ENCODE results near the gene EEPD1. TPM values are rescaled to one million over a fixed set of nuclear protein-coding genes. Genes with fewer than 3 reads are reported as not detected.

The EEPD1 gene
- total and polyA plus RNA-seq, 5 experiments from 2014 or later, result 0.86 to 6.3 (median 3.6) TPM

DNA sequence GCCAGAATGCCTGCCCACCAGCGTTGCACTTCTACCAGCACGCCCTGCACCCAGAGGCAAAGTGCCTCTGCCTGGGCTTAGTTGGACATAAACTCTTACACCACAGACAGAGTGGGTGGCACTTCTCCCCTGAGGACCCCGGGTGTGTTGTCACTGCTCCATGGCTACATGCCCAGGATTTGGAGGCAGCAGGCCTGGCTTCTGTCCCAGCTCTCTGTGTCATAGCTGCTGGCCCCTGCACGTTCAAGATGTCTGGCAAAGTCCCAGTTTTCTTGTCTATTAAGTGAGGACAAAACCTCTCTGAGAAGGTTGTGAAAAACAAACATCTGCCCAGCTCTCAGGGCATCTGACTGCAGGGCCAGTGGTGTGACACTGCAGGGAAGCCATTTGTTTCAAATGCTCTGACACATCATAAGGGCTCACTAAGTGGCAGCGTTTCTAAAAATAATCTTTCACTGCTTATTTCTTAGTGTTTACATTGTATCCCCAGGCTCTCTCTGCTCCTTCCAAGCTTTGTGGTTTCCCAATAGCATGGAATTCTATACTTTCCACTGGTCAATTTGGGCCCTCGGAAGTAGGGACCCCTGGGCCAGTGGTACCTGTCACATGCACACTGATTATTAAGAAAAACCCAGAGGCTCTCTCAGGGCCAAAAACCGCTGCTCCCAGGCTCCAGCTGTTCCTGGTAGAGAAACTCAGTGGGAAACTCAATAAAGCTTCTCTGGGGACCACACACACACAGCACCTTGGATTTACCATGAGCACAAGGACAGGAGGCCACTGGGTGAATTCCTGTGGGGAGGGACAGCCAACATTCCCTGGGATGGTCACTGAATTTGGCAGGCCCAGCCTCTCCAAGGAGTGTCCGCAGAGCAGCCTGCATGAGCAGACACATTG, 150.4 kb downstream of the EEPD1 start:
- ATAC-seq (no peak), DNase-seq (no peak)
- no peak overlapping the region for H3K27ac Mint-ChIP-seq
- H3K4me3 Mint-ChIP-seq, result no peak overlapping the region
- POLR2A ChIA-PET, result no interaction called here
- H3K9me3 Mint-ChIP-seq, result no peaks in the 10 kb centered on the region
- no peaks in the 10 kb centered on the region for H3K4me1 Mint-ChIP-seq
- H3K36me3 Mint-ChIP-seq, result peaks cover 0 to 3% (median 0%) of the 10 kb centered on the region in 3 donors
- no peaks in the 10 kb centered on the region for H3K27me3 Mint-ChIP-seq

DNA sequence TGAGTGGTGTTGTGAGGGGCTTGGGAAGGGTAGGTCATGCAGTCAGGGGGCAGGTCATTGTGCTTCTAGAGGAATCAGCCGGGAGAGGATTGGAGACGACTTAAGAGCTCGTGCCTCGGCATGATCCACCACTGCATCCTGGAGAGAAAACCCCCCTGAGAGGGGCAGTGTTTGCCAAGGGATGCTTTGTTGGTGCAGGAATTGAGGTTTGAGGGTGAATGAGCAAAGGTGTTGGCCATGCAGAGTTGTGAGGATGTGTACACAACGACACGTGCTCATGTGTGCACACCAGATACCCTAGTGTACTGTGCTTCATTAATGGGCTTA, 151.0 kb downstream of the EEPD1 start:
- Mint-ChIP-seq H3K36me3 (peaks cover 0 to 3% (median 0%) of the 10 kb centered on the region in 3 donors), H3K27me3 (no peaks in the 10 kb centered on the region), H3K4me1 (no peaks in the 10 kb centered on the region), H3K9me3 (no peaks in the 10 kb centered on the region), H3K4me3 (no peak overlapping the region), H3K27ac (no peak overlapping the region)
- ATAC-seq (no peak), DNase-seq (no peak)
- POLR2A ChIA-PET, result no interaction called here

DNA sequence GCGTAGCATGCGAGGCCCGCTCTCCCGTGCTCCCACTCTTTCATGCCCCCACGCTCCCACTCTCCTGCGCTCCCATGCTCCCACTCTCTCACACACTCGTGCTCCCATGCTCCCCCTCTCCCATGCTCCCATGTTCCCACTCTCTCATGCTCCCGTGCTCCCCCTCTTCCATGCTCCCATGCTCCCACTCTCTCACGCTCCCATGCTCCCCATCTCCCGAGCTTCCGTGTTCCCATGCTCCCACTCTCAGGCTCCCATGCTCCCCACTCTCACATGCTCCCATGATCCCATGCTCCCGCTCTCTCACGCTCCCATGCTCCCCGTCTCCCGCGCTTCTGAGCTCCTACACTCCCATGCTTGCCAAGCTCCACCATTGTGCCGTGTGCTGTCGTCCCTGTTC, 152.2 kb downstream of the EEPD1 start:
- no peak for DNase-seq
- no peak for ATAC-seq
- no peak overlapping the region for H3K4me3 Mint-ChIP-seq
- H3K36me3 Mint-ChIP-seq, result no peaks in the 10 kb centered on the region
- H3K4me1 Mint-ChIP-seq, result no peaks in the 10 kb centered on the region
- no peak overlapping the region for H3K27ac Mint-ChIP-seq
- H3K27me3 Mint-ChIP-seq, result no peaks in the 10 kb centered on the region
- POLR2A ChIA-PET, result no interaction called here
- no peaks in the 10 kb centered on the region for H3K9me3 Mint-ChIP-seq

DNA sequence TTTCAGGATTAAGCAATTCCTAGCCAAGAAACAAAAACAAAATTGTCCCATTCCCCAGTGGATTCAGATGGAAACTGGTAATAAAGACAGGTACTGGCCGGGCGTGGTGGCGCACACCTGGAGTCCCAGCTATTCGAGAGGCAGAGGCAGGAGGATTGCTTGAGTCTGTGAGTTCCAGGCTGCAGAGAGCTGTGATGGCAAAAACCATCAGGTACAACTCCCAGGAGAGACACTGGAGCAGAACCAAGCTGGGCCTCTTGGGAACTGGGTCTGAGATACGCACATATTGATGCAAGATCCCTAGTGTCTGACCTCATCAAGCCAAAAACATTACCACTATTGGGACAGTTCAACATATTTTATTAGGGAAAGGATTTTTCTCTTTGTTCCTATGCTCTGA, 152.6 kb downstream of the EEPD1 start:
- no peaks in the 10 kb centered on the region for H3K9me3 Mint-ChIP-seq
- DNase-seq, result no peak
- H3K27ac Mint-ChIP-seq, result no peak overlapping the region
- no peaks in the 10 kb centered on the region for H3K4me1 Mint-ChIP-seq
- ATAC-seq, result no peak
- H3K36me3 Mint-ChIP-seq, result no peaks in the 10 kb centered on the region
- POLR2A ChIA-PET, result no interaction called here
- no peaks in the 10 kb centered on the region for H3K27me3 Mint-ChIP-seq
- H3K4me3 Mint-ChIP-seq, result no peak overlapping the region

DNA sequence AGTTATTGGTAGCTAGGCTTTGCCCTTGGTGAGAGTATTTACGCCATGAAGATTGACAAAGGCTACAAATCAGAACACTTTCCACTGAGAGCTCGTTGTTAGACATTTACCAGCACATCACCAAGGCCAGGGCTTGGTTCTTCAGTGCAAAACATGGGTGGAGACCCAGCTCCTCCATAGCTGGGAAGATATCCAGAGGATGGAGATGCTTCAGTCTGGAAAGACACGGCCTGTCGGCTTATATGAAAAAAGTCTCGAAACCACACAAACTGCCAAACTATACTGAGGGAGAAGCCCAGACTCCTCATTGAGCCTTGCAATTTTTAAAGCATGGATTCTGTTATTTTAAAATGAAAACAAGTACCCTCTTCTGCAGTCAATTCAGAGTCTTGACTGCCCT, 153.2 kb downstream of the EEPD1 start:
- Mint-ChIP-seq H3K4me3 (no peak overlapping the region), H3K4me1 (no peaks in the 10 kb centered on the region), H3K27me3 (no peaks in the 10 kb centered on the region), H3K27ac (no peak overlapping the region), H3K9me3 (no peaks in the 10 kb centered on the region), H3K36me3 (no peaks in the 10 kb centered on the region)
- DNase-seq (no peak), ATAC-seq (no peak)
- POLR2A ChIA-PET, result no interaction called here

DNA sequence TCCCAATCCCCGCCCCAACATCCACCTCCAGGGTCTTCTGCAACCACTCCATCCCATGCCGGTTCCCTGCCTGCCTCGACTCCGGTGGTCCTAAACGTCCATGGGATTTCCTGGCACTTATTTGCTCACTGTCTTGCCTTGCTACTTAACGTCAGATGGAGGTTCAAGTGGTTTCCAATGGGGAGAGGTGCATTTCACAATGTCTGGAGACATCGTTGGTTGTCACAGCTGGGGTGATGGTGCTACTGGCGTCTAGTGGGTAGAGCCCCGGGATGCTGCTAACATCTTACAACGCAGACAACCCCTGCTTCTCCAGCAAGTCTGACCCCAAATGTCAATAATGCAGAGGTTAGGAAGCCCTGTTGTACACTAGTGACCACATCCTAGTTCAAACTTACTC, 153.7 kb downstream of the EEPD1 start:
- Mint-ChIP-seq H3K27me3 (no peaks in the 10 kb centered on the region), H3K4me3 (no peak overlapping the region)

DNA sequence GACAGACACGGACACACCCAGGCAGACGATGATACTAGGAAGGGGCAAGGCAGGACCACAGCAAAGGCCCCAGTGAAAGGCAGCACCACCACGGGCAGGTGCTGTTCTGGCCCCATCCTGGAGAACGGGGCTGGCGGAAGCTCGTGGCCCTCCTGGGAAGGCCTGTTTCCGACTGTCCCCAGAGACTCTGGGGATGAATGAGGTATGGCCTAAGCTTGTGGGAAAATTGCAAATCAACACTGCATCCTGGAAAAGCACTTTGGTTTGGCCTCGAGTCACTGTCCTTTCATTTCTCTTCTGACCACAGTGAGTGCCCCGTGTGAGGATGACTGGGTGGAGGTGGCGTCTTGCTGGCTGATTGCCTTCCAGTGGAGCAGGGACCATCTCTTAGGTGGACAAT, 155.0 kb downstream of the EEPD1 start:
- ATAC-seq (no peak), DNase-seq (no peak)
- no peak overlapping the region for H3K27ac Mint-ChIP-seq
- H3K9me3 Mint-ChIP-seq, result no peaks in the 10 kb centered on the region
- H3K4me1 Mint-ChIP-seq, result peaks cover 0 to 5% (median 2%) of the 10 kb centered on the region in 4 donors
- POLR2A ChIA-PET, result interaction anchor here (0.6 kb wide), 1 partner anchor 319 kb away, joined by 3 read pairs; no protein-coding TSS in a partner anchor
- no peaks in the 10 kb centered on the region for H3K36me3 Mint-ChIP-seq
- H3K27me3 Mint-ChIP-seq, result peaks cover 0 to 5% (median 0%) of the 10 kb centered on the region in 5 donors
- H3K4me3 Mint-ChIP-seq, result no peak overlapping the region

More for the DNA sequence above, 153.7 kb downstream of the EEPD1 start:
- H3K4me1 Mint-ChIP-seq, result no peaks in the 10 kb centered on the region
- H3K27ac Mint-ChIP-seq, result no peak overlapping the region
- ATAC-seq, result no peak
- no peaks in the 10 kb centered on the region for H3K9me3 Mint-ChIP-seq
- no peaks in the 10 kb centered on the region for H3K36me3 Mint-ChIP-seq
- DNase-seq, result no peak
- POLR2A ChIA-PET, result no interaction called here

DNA sequence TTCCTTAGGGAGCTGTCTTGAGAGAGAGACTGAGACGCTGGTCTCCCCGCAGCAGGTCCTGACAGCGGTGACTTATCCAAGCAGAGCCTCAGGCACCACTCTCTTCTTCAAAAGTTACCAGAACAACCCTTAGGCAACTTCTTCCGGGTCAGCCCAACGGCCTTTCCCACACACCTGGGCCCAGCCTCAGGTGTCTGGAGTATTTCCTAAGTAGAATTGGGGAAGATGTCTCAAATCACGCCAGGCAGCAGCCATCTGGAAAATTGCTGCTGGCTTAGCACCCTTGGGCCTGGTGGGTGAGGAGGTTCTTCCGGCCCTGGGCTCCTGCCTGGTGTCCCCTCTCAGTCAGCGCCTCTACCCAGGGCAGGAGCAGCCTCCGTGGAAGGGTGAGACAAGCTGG, 156.2 kb downstream of the EEPD1 start:
- H3K27ac Mint-ChIP-seq, result peak overlapping the region in 3 of 10 donors; percentile 32 to 65 (median 53)
- POLR2A ChIA-PET, result no interaction called here
- peaks cover 0 to 5% (median 0%) of the 10 kb centered on the region in 5 donors for H3K27me3 Mint-ChIP-seq
- H3K4me1 Mint-ChIP-seq, result peaks cover 0 to 5% (median 2%) of the 10 kb centered on the region in 4 donors
- H3K4me3 Mint-ChIP-seq, result no peak overlapping the region
- no peaks in the 10 kb centered on the region for H3K9me3 Mint-ChIP-seq
- DNase-seq (no peak), ATAC-seq (no peak)
- no peaks in the 10 kb centered on the region for H3K36me3 Mint-ChIP-seq

DNA sequence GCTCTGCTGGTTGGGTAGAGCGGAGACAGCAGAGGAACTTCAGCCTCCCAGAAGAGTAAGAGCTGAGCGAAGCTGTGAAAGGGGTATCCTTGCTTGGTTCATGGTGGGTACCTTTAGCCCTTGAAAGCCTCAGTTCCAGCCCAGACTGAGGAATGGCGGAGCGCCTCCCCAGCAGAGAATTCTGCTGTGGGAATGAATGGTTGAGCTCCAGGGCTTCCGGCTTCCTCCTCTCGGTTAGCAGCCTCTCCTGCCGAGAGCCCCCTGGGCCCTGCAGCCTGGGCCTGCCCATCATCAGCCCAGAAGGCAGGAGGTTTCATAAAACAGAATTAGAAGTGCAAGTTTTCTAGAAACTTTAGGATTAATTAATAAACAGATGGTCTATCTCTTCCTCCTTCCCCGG, 156.7 kb downstream of the EEPD1 start:
- Mint-ChIP-seq H3K9me3 (no peaks in the 10 kb centered on the region), H3K27ac (peak overlapping the region in 2 of 10 donors; percentile 53 to 65), H3K27me3 (peaks cover 0 to 5% (median 0%) of the 10 kb centered on the region in 5 donors), H3K4me1 (peaks cover 0 to 5% (median 2%) of the 10 kb centered on the region in 4 donors), H3K4me3 (no peak overlapping the region), H3K36me3 (no peaks in the 10 kb centered on the region)
- no peak for DNase-seq
- no peak for ATAC-seq
- POLR2A ChIA-PET, result no interaction called here

DNA sequence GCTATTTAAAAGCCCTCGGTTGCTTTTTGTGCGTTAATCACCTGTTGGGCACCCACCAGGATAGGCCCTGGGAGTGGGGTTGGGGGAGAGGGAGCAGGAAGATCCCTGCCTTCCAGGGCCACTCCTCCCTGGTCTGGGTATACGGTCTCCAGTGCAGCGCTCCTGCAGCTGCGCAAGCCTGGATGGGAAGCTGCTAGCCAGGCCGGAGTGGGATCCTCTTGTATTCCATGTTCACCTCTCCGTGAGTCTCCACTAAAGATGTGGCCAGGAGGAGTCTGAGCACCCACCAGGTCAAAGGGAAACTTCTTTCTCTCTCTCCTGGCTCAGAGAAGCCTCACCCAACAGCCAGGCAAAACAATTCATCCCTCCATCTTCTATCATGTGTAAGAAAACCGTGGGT, 157.8 kb downstream of the EEPD1 start:
- Mint-ChIP-seq H3K9me3 (no peaks in the 10 kb centered on the region), H3K4me3 (no peak overlapping the region), H3K4me1 (peaks cover 0 to 5% (median 2%) of the 10 kb centered on the region in 4 donors), H3K36me3 (no peaks in the 10 kb centered on the region), H3K27ac (no peak overlapping the region), H3K27me3 (peaks cover 0 to 5% (median 0%) of the 10 kb centered on the region in 5 donors)
- no peak for ATAC-seq
- DNase-seq, result no peak
- POLR2A ChIA-PET, result no interaction called here

DNA sequence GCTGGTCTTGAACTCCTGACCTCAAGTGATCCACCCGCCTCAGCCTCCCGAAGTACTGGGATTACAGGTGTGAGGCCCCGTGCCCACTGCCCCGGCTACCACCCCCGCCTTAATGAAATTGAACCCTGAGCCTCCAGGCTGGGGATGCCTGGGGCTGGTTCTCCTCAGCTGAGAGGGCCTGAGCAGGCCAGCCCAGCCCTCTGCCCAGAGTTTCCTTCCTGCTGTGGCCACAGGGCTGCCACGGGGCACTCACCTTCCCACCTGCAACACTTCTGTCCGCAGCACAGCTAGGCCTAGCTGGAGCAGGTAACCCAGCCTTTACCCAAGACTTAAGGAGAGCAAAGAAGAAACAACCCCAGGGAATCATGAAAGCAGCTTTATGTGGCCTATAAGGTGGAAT, 158.5 kb downstream of the EEPD1 start:
- H3K36me3 Mint-ChIP-seq, result no peaks in the 10 kb centered on the region
- no peak for ATAC-seq
- H3K4me1 Mint-ChIP-seq, result peaks cover 0 to 5% (median 2%) of the 10 kb centered on the region in 4 donors

DNA sequence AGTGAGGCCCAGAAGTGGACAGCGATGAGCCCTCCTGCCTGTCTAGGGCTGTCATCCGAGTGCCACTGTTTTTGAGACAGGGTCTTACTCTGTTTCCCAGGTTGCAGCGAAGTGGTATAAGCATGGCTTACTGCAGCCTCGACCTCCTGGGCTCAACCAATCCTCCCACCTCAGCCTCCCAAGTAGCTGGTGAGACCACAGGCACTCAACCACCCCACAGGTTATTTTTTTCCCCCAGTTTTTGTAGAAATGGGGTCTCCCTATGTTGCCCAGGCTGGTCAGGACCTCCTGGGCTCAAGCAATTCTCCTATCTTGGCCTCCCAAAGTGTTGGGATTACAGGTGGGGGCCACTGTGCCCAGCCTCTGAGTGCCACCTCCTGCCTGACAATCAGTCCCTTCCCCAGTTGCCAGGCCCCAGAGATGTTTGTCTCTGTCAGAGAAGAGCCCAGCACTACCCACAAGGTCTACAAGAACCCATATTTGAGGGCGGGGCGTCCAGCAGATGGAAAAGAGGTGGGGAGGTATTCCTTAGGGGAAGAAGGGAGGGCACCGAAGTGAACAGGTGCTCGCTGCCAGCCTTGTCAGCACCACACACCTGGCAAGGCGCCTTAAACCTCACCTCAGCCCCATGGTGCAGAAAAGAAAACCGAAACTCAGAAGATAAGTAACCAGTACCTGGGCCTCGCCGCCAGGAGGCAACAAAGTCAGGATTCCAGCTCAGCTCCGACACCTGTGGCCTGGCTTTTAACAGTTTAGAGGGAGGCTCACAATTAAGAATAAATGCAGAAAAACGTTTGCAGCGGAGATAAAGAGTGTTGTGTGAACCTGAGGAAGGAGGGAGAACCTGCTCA, 159.2 kb downstream of the EEPD1 start:
- H3K9me3 Mint-ChIP-seq, result no peaks in the 10 kb centered on the region
- POLR2A ChIA-PET, result no interaction called here
- H3K36me3 Mint-ChIP-seq, result no peaks in the 10 kb centered on the region
- peak in 3 of 10 donors; percentile 2 to 13 (median 8) for DNase-seq
- H3K27me3 Mint-ChIP-seq, result peaks cover 0 to 5% (median 0%) of the 10 kb centered on the region in 5 donors
- H3K4me1 Mint-ChIP-seq, result peaks cover 0 to 5% (median 2%) of the 10 kb centered on the region in 4 donors
- peak; percentile 63 to 72 for ATAC-seq
- H3K4me3 Mint-ChIP-seq, result no peak overlapping the region
- H3K27ac Mint-ChIP-seq, result peak overlapping the region in 3 of 10 donors; percentile 28 to 56 (median 48)

More for the DNA sequence above, 158.5 kb downstream of the EEPD1 start:
- Mint-ChIP-seq H3K27ac (no peak overlapping the region), H3K4me3 (no peak overlapping the region), H3K27me3 (peaks cover 0 to 5% (median 0%) of the 10 kb centered on the region in 5 donors), H3K9me3 (no peaks in the 10 kb centered on the region)
- POLR2A ChIA-PET, result no interaction called here
- no peak for DNase-seq

DNA sequence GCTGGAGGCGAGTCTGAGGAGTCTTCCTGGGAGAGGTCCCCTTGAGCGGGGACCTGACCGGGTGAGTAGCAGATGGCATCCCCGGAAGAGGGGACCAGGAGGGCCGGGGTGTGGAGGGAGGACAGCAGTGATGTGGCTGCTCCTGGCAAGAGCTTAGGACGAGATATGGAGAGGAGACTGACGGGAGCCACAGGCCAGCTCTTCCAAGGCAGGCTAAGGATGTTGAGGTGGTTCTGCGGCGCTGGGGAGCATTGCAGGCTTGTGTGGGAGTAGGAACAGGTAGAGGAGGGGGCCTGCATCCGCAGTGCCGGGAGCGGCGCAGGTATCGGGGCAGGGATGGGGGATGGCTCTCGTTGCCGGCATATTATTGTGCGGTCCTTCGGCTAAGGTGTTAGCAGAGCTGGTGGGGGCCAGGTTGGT, 159.9 kb downstream of the EEPD1 start:
- Mint-ChIP-seq H3K27ac (peak overlapping the region in 3 of 10 donors; percentile 24 to 56 (median 28)), H3K36me3 (no peaks in the 10 kb centered on the region), H3K4me3 (no peak overlapping the region), H3K4me1 (peaks cover 0 to 5% (median 2%) of the 10 kb centered on the region in 4 donors), H3K9me3 (no peaks in the 10 kb centered on the region), H3K27me3 (peaks cover 0 to 5% (median 0%) of the 10 kb centered on the region in 5 donors)
- POLR2A ChIA-PET, result no interaction called here
- ATAC-seq, result no peak
- no peak for DNase-seq

Data from naive thymus-derived CD8-positive, alpha-beta T cell (primary cell).